Astrocyte (in vitro differentiated cells and primary cell): ENCODE data around the gene C1QL2.

Source experiments
- CTCF ChIP-seq: IDR thresholded peaks from 2 replicates; pipeline ENCODE4 v1.5.1; 2011; ENCODE audit warnings: low read depth, mild to moderate bottlenecking, inconsistent platforms, low read length, moderate library complexity; ENCODE audit not compliant: insufficient read depth
- EZH2 ChIP-seq: IDR thresholded peaks from 2 replicates; pipeline ENCODE4 v1.6.1; 2012; ENCODE audit warnings: mild to moderate bottlenecking, low read length, inconsistent platforms; ENCODE audit not compliant: insufficient read depth

GRCh38 chr2:119116411-119117295 is 41.9 kb downstream of the C1QL2 start:
- TF ChIP-seq CTCF (no peak), EZH2 (no peak)
